Measurements from ENCODE around the gene FAM20A. TPM values are rescaled to one million over a fixed set of nuclear protein-coding genes. Genes with fewer than 3 reads are reported as not detected.
"Not testable (repeated sequence)": the region's sequence is repeated elsewhere in the genome, so short reads cannot be mapped to it uniquely, and the experiment has no call there.

Gene FAM20A
- total RNA-seq, 1 donor from 2014 or later, result 15.6 TPM

DNA sequence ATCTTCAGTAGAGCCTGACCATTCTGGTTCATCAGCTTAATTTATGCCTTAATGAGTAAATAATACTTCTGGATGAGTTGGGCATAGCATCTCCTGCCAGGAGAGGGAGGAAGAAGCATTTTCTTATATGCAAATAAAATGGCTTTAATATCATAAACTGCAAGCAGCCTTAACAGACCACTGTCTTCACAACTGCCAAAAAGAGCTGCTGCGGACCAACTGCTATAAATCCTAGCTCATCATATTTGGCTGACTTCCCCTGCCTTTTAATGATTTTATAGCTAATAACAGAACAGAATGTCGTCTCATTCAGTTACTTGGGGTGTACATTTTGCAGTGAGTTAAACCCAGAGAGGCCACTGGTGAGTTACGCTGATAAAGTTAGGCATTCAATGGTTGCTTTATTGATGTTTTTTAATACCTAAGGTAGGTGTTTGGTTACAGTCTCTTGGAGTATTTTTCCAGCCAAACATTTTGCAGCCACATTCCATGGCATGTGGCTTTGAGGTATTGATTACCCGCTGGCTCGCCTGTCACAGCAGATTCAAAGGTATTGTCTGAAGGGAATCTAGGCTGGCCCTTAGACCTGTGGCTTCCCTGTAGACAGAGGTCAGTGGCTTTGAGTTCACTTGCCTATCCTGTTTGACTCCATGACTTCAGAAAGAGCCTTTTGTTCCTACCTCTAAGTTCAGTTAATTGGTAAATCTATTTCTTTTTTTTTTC, 16.4 kb downstream of the FAM20A start:
- Mint-ChIP-seq H3K27me3 (no peaks in the 10 kb centered on the region), H3K27ac (peak overlapping the region; percentile 77), H3K9me3 (ENCODE audit: low read depth) (peaks cover 7% of the 10 kb centered on the region), H3K4me3 (ENCODE audit: low read depth) (no peak overlapping the region), H3K4me1 (ENCODE audit: low read depth) (peaks cover 40% of the 10 kb centered on the region), H3K36me3 (ENCODE audit: insufficient read depth) (peaks cover 10% of the 10 kb centered on the region)
- TF ChIP-seq, protein P1, sequence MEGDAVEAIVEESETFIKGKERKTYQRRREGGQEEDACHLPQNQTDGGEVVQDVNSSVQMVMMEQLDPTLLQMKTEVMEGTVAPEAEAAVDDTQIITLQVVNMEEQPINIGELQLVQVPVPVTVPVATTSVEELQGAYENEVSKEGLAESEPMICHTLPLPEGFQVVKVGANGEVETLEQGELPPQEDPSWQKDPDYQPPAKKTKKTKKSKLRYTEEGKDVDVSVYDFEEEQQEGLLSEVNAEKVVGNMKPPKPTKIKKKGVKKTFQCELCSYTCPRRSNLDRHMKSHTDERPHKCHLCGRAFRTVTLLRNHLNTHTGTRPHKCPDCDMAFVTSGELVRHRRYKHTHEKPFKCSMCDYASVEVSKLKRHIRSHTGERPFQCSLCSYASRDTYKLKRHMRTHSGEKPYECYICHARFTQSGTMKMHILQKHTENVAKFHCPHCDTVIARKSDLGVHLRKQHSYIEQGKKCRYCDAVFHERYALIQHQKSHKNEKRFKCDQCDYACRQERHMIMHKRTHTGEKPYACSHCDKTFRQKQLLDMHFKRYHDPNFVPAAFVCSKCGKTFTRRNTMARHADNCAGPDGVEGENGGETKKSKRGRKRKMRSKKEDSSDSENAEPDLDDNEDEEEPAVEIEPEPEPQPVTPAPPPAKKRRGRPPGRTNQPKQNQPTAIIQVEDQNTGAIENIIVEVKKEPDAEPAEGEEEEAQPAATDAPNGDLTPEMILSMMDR (IDR thresholded peaks at IDR 0.05; ENCODE audit: unreplicated experiment), result no peak
- no peak for DNase-seq (ENCODE audit: low spot score, unreplicated experiment)

DNA sequence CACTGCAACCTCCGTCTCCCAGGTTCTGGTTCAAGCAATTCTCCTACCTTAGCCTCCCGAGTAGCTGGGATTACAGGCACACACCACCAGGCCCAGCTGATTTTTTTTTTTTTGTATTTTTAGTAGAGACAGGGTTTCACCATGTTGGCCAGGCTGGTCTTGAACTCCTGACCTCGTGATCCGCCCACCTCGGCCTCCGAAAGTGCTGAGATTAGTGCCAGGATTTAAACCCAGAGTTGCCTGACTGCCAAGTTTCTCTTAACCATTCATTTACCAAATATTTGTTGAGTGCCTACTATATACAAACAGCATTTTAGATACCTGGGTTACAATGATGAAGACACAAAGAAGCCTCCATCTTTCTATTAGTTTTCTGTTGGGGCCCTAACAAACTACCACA, 18.3 kb downstream of the FAM20A start:
- not testable (repeated sequence) for H3K36me3 Mint-ChIP-seq (ENCODE audit: insufficient read depth)

DNA sequence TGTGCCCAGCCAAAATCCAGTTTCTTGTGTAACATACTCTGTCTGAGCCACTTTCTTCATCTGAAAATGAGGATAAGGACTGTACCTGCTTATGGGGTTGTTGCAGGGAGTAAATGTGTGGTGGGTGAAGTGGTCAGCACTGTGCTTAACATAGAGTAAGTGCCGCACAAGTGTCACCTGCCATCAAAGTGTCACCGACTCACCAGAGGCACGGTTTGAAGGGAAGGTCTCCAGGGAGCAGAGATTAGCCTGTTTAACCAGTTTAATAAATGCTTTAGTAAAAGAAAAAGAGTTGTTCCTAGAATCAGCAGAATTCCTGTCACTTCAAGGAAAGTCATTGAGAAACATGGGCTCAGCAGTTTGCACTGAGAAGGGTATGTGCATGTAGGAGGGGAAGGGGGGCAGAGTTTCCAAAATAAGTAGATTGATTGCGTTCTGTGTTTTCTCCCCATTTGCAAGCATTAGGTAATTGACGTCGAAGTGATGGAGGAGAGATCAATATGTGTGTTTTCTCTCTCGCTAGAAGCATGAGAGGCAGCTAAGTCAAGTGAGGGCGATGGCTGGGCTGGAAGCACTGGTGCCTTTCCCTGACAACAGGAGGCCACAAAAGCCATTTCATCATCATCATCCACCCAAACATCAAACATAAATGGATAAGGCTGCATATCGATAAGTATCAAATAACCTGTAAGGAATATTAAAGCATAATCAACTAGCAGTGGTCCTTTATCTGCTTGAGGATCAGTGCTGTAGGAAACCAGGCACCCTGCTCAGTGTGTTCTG, 19.1 kb downstream of the FAM20A start:
- Mint-ChIP-seq H3K27me3 (no peaks in the 10 kb centered on the region), H3K4me1 (ENCODE audit: low read depth) (peaks cover 41% of the 10 kb centered on the region), H3K27ac (peak overlapping the region; percentile 76)

More for the DNA sequence above, 18.3 kb downstream of the FAM20A start:
- not testable (repeated sequence) for H3K9me3 Mint-ChIP-seq (ENCODE audit: low read depth); DNase-seq (ENCODE audit: low spot score, unreplicated experiment); H3K27ac Mint-ChIP-seq; H3K4me3 Mint-ChIP-seq (ENCODE audit: low read depth); H3K27me3 Mint-ChIP-seq
- peaks cover 41% of the 10 kb centered on the region for H3K4me1 Mint-ChIP-seq (ENCODE audit: low read depth)

DNA sequence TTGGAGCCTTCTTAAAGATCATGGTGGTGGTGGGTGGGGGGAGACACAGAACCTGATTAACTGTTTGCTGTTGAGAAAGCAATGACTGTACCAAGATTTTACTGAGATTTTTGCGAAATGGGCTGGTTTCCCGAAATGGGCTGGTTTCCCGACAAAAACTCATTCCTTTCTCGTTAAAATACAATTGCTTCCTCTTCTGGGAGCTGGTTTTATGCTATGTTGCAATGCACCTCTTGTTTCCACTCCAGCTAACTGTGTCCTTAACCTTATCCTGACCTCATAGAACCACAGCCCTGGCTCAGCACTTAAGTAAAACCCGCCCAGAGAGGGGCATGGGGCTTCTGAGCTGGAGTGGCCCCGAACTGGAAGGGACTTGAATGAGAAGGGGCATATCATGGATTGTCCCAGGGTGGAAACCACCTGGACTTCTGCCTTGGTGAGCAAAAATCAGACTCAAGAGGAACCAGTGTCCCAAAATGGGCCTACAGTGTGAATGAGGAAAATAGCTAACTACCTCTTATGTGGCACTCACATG, 20.9 kb downstream of the FAM20A start:
- TF ChIP-seq, protein P1 (IDR thresholded peaks at IDR 0.05; ENCODE audit: unreplicated experiment), result no peak
- no peak for DNase-seq (ENCODE audit: low spot score, unreplicated experiment)
- Mint-ChIP-seq H3K9me3 (ENCODE audit: low read depth) (peaks cover 4% of the 10 kb centered on the region), H3K27ac (no peak overlapping the region), H3K4me3 (ENCODE audit: low read depth) (no peak overlapping the region), H3K27me3 (no peaks in the 10 kb centered on the region), H3K36me3 (ENCODE audit: insufficient read depth) (peaks cover 2% of the 10 kb centered on the region), H3K4me1 (ENCODE audit: low read depth) (peaks cover 36% of the 10 kb centered on the region)

More for the DNA sequence above, 19.1 kb downstream of the FAM20A start:
- Mint-ChIP-seq H3K9me3 (ENCODE audit: low read depth) (peaks cover 4% of the 10 kb centered on the region), H3K36me3 (ENCODE audit: insufficient read depth) (peaks cover 2% of the 10 kb centered on the region), H3K4me3 (ENCODE audit: low read depth) (peak overlapping the region; percentile 11)
- no peak for DNase-seq (ENCODE audit: low spot score, unreplicated experiment)
- TF ChIP-seq, protein P1 (IDR thresholded peaks at IDR 0.05; ENCODE audit: unreplicated experiment), result no peak

DNA sequence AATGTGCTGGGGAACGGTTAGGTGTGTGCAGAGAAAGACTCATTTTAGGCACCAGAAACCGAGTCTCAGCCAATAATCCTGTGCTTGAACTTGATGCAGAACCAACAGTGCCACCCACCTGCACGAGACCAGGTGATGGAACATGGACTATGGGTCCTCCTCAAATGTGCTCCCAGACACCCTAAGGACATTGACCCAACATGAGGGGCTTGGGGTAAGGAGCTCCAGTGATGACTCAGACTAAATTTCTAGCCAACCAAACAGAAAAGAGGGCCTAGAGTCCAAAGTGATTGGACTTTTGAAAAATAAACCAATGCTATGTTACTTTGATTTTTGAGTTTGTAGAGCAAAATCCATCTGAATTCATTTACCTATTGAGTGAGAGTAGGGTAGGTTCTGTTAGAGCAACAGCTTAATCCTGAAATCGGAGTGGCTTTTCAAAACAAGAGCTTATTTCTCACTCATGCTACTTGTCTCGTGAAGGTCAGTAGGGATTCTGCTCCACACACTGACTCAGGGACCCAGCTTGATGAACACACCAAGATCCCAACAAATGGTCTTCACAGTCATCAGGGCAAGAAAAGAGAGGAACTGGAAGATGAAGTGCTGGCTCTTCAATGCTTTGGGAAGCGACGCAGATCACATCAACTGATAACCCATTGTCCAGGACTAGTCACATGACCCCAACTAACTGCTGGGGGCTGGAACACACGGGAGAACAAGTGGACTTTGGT, 21.8 kb downstream of the FAM20A start:
- TF ChIP-seq, protein P1 (IDR thresholded peaks at IDR 0.05; ENCODE audit: unreplicated experiment), result no peak
- peaks cover 27% of the 10 kb centered on the region for H3K4me1 Mint-ChIP-seq (ENCODE audit: low read depth)
- H3K36me3 Mint-ChIP-seq (ENCODE audit: insufficient read depth), result peaks cover 2% of the 10 kb centered on the region
- H3K4me3 Mint-ChIP-seq (ENCODE audit: low read depth), result no peak overlapping the region
- H3K27ac Mint-ChIP-seq, result peak overlapping the region; percentile 29
- DNase-seq (ENCODE audit: low spot score, unreplicated experiment), result no peak
- peaks cover 4% of the 10 kb centered on the region for H3K9me3 Mint-ChIP-seq (ENCODE audit: low read depth)
- H3K27me3 Mint-ChIP-seq, result no peaks in the 10 kb centered on the region

Data from progenitor cell of endocrine pancreas (in vitro differentiated cells).